HK-2 (cell line): ENCODE results near the gene LBR.

Source experiments
- DNase-seq: peaks from one replicate; pipeline ENCODE4 v3.0.0-alpha.2; 2018; ENCODE audit not compliant: unreplicated experiment

The LBR gene

GRCh38 chr1:225464851-225465792 is 37.3 kb upstream of the LBR start:
- no peak for DNase-seq

GRCh38 chr1:225462714-225463574 is 35.1 kb upstream of the LBR start:
- no peak for DNase-seq

- DNase-seq = no peak
Measured at GRCh38 chr1:225462429-225462713, 34.5 kb upstream of the LBR start.

GRCh38 chr1:225461533-225462428 is 33.9 kb upstream of the LBR start:
- no peak for DNase-seq

GRCh38 chr1:225460737-225461532 is 33.1 kb upstream of the LBR start:
- DNase-seq = no peak

- DNase-seq = no peak
Measured at GRCh38 chr1:225460021-225460736, 32.3 kb upstream of the LBR start.

GRCh38 chr1:225458222-225458631 is 30.4 kb upstream of the LBR start:
- DNase-seq = no peak

- DNase-seq = peak; percentile 73
Measured at GRCh38 chr1:225454733-225455132, 26.9 kb upstream of the LBR start.

GRCh38 chr1:225453797-225454648 is 26.2 kb upstream of the LBR start:
- no peak for DNase-seq

- DNase-seq = no peak
Measured at GRCh38 chr1:225451840-225452515, 24.1 kb upstream of the LBR start.

GRCh38 chr1:225451340-225451739 is 23.5 kb upstream of the LBR start:
- no peak for DNase-seq

GRCh38 chr1:225450491-225451191 is 22.8 kb upstream of the LBR start:
- DNase-seq = no peak

- no peak for DNase-seq
Measured at GRCh38 chr1:225449774-225450173, 21.9 kb upstream of the LBR start.

- DNase-seq = peak; percentile 83
Measured at GRCh38 chr1:225449261-225449660, 21.4 kb upstream of the LBR start.

GRCh38 chr1:225448146-225448805 is 20.4 kb upstream of the LBR start:
- no peak for DNase-seq

GRCh38 chr1:225447650-225448089 is 19.8 kb upstream of the LBR start:
- no peak for DNase-seq

- no peak for DNase-seq
Measured at GRCh38 chr1:225446981-225447615, 19.3 kb upstream of the LBR start.
